Measurements from ENCODE around the gene ECM2. TPM values are rescaled to one million over a fixed set of nuclear protein-coding genes. Genes with fewer than 3 reads are reported as not detected.

Gene ECM2
- total and polyA plus RNA-seq, 2 donors = 1.3 to 3.5 TPM

DNA sequence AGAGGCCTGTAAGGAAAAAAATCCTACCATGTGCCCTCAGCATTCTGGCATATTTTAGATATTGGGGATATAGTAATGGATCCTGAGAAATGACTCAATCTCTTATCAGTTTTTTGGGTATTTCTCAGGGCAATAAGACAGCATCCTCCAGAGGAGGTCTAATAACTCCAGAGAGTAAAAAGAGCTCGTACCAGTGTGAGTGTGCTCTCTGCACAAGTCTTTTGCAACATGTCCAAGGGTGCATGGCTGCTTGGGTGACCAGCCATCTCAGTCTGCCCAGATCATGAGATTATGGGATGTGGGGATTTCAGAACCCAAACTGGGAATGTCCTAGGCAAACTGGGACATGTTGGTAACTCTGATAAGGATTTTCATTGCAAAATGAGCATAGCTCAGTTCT, 68.7 kb downstream of the ECM2 start:
- DNase-seq (ENCODE audit: low read depth in 6 of 9, low spot score in 9 of 9) = no peak
- H3K36me3 ChIP-seq (ENCODE audit: control insufficient read depth in 2 of 2, insufficient read depth in 2 of 2, low read length in 1 of 2) = no peaks in the 10 kb centered on the region
- 98% methylated on average over 1 of the region's 1 CpG for WGBS
- H3K27ac ChIP-seq (ENCODE audit: low read depth in 1 of 2, low read length in 1 of 2) = no peak overlapping the region
- H3K9me3 ChIP-seq (ENCODE audit: control insufficient read depth in 2 of 2, insufficient read depth in 1 of 2, low read length in 1 of 2) = no peaks in the 10 kb centered on the region
- H3K4me1 ChIP-seq (ENCODE audit: control insufficient read depth in 2 of 2, insufficient read depth in 2 of 2, low read length in 2 of 2) = no peaks in the 10 kb centered on the region
- no peak overlapping the region for H3K4me3 ChIP-seq (ENCODE audit: low read length in 2 of 2)
- H3K27me3 ChIP-seq (ENCODE audit: control insufficient read depth in 2 of 2, insufficient read depth in 1 of 2, low read length in 1 of 2) = no peaks in the 10 kb centered on the region

DNA sequence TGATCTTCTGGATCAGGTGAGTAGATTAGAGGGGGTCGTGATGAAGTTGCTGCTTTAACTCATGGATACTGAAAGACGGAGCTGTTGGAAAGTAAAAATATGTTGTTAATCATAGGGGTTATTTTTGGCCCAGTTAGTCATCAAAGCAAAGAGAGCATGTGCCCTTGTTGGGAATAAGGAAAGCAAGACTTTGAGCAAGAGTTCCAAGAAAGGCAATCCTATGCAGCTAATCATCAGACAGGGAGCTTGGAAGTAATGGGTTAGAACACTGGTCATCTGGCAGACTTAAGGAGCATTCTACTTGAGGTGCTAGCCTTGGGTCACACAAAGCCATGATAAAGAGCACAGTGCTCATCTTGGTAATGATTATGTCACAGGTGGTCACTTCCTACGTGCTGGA, 71.8 kb downstream of the ECM2 start:
- Histone ChIP-seq H3K4me1 (ENCODE audit: control insufficient read depth in 2 of 2, insufficient read depth in 2 of 2, low read length in 2 of 2) (no peaks in the 10 kb centered on the region), H3K36me3 (ENCODE audit: control insufficient read depth in 2 of 2, insufficient read depth in 2 of 2, low read length in 1 of 2) (no peaks in the 10 kb centered on the region), H3K4me3 (ENCODE audit: low read length in 2 of 2) (no peak overlapping the region), H3K27ac (ENCODE audit: low read depth in 1 of 2, low read length in 1 of 2) (no peak overlapping the region), H3K9me3 (ENCODE audit: control insufficient read depth in 2 of 2, insufficient read depth in 1 of 2, low read length in 1 of 2) (no peaks in the 10 kb centered on the region), H3K27me3 (ENCODE audit: control insufficient read depth in 2 of 2, insufficient read depth in 1 of 2, low read length in 1 of 2) (no peaks in the 10 kb centered on the region)
- DNase-seq (ENCODE audit: low read depth in 6 of 9, low spot score in 9 of 9) = no peak
- WGBS = 95% methylated on average over 3 of the region's 3 CpGs

DNA sequence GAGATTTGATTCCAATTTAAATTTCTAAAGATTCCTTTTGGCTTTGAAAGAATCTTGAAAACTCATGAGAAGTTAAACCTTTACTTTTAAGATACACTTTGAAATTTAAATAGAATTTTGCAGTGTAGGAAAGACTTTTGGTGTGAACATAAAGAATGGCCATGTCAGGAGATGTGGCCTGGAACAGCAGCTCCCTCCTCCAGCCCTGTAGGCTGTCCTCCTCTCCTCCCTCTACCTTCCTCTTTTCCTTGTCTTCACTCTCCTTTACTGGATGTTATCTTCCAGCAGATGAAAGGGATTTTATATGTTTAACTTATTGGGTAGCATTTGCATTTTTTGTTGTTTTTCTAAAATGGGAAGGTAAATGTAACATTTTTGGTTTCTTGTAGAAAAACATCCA, 72.4 kb downstream of the ECM2 start:
- Histone ChIP-seq H3K4me3 (ENCODE audit: low read length in 2 of 2) (no peak overlapping the region), H3K27me3 (ENCODE audit: control insufficient read depth in 2 of 2, insufficient read depth in 1 of 2, low read length in 1 of 2) (no peaks in the 10 kb centered on the region), H3K27ac (ENCODE audit: low read depth in 1 of 2, low read length in 1 of 2) (no peak overlapping the region), H3K9me3 (ENCODE audit: control insufficient read depth in 2 of 2, insufficient read depth in 1 of 2, low read length in 1 of 2) (no peaks in the 10 kb centered on the region), H3K36me3 (ENCODE audit: control insufficient read depth in 2 of 2, insufficient read depth in 2 of 2, low read length in 1 of 2) (no peaks in the 10 kb centered on the region), H3K4me1 (ENCODE audit: control insufficient read depth in 2 of 2, insufficient read depth in 2 of 2, low read length in 2 of 2) (no peaks in the 10 kb centered on the region)
- no peak for DNase-seq (ENCODE audit: low read depth in 6 of 9, low spot score in 9 of 9)

DNA sequence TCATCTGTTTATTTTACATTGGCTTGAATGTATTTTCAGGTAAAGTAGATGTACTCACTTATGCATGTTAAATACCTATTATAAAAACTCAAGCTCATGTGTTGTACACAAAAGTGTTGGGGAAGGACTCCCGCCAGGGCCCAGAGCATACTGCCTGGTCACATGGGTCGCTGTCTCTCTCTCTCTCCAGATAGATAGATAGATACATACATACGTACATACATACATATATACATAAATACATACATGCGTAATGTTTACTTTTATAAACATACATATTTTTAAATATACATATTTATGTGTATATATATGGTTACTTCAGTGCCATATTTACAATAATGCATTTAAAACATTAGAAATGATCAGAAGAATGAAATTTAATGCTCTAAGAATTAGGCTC, 78.2 kb downstream of the ECM2 start:
- Histone ChIP-seq H3K4me3 (ENCODE audit: low read length in 2 of 2) (no peak overlapping the region), H3K27ac (ENCODE audit: low read depth in 1 of 2, low read length in 1 of 2) (no peak overlapping the region), H3K36me3 (ENCODE audit: control insufficient read depth in 2 of 2, insufficient read depth in 2 of 2, low read length in 1 of 2) (no peaks in the 10 kb centered on the region), H3K27me3 (ENCODE audit: control insufficient read depth in 2 of 2, insufficient read depth in 1 of 2, low read length in 1 of 2) (no peaks in the 10 kb centered on the region), H3K9me3 (ENCODE audit: control insufficient read depth in 2 of 2, insufficient read depth in 1 of 2, low read length in 1 of 2) (no peaks in the 10 kb centered on the region), H3K4me1 (ENCODE audit: control insufficient read depth in 2 of 2, insufficient read depth in 2 of 2, low read length in 2 of 2) (no peaks in the 10 kb centered on the region)
- no peak for DNase-seq (ENCODE audit: low read depth in 6 of 9, low spot score in 9 of 9)
- WGBS = 99% methylated on average over 4 of the region's 4 CpGs

DNA sequence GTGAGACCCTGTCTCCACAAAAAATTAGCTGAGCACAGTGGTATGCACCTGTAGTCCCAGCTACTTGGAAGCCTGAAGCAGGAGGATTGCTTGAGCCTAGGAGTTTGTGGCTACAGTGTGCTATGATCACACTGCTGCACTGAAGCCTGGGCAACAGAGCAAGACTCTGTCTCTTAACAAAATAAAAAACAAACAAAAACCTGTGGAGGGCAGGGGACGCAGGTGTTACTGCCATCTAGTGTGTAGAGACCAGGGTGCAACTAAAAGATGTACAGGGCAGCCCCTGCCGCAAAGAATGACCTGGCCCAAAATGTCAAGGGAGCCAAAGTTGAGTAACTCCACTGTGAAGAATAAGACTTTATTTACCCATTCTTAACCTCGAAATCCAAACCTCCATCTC, 80.6 kb downstream of the ECM2 start:
- H3K27me3 ChIP-seq (ENCODE audit: control insufficient read depth in 2 of 2, insufficient read depth in 1 of 2, low read length in 1 of 2) = no peaks in the 10 kb centered on the region

DNA sequence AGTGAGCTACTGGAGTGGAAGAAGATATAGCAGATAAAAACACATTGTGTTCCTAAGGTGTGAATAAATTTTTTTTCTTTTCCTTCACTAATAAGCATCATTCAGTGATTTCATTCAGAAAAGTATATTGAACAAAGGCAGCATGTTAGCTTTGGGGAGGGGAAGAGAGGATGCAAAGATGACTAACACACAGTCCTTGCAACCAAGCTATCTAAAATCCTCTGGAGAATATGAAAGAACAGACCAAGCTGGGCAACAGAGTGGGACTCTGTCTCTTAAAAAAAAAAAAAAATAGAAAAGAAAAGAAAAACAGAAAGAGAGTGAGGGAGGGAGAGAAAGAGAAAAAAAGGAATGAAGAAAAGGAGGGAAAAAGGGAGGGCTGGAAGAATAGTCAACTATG, 89.3 kb downstream of the ECM2 start:
- Histone ChIP-seq H3K4me1 (ENCODE audit: control insufficient read depth in 2 of 2, insufficient read depth in 2 of 2, low read length in 2 of 2) (no peaks in the 10 kb centered on the region), H3K36me3 (ENCODE audit: control insufficient read depth in 2 of 2, insufficient read depth in 2 of 2, low read length in 1 of 2) (no peaks in the 10 kb centered on the region), H3K27me3 (ENCODE audit: control insufficient read depth in 2 of 2, insufficient read depth in 1 of 2, low read length in 1 of 2) (no peaks in the 10 kb centered on the region), H3K9me3 (ENCODE audit: control insufficient read depth in 2 of 2, insufficient read depth in 1 of 2, low read length in 1 of 2) (no peaks in the 10 kb centered on the region), H3K27ac (ENCODE audit: low read depth in 1 of 2, low read length in 1 of 2) (no peak overlapping the region), H3K4me3 (ENCODE audit: low read length in 2 of 2) (no peak overlapping the region)
- DNase-seq (ENCODE audit: low read depth in 6 of 9, low spot score in 9 of 9) = no peak

More for the DNA sequence above, 80.6 kb downstream of the ECM2 start:
- peak in 3 of 9 donors; percentile 4 to 18 (median 8) for DNase-seq (ENCODE audit: low read depth in 6 of 9, low spot score in 9 of 9)
- H3K4me3 ChIP-seq (ENCODE audit: low read length in 2 of 2) = no peak overlapping the region
- no peaks in the 10 kb centered on the region for H3K36me3 ChIP-seq (ENCODE audit: control insufficient read depth in 2 of 2, insufficient read depth in 2 of 2, low read length in 1 of 2)
- WGBS = 94% methylated on average over 3 of the region's 3 CpGs
- H3K27ac ChIP-seq (ENCODE audit: low read depth in 1 of 2, low read length in 1 of 2) = no peak overlapping the region
- H3K4me1 ChIP-seq (ENCODE audit: control insufficient read depth in 2 of 2, insufficient read depth in 2 of 2, low read length in 2 of 2) = no peaks in the 10 kb centered on the region
- H3K9me3 ChIP-seq (ENCODE audit: control insufficient read depth in 2 of 2, insufficient read depth in 1 of 2, low read length in 1 of 2) = no peaks in the 10 kb centered on the region

Other genes starting within 250 kb of the ECM2 start
- gene IARS1, start 242.3 kb downstream of the ECM2 start, total RNA-seq = 83.9 TPM
- gene IARS1, start 242.3 kb downstream of the ECM2 start, polyA plus RNA-seq = 30.8 TPM
- 30.7 TPM for gene NOL8, start 210.6 kb downstream of the ECM2 start, total RNA-seq
- 51.3 TPM for gene NOL8, start 210.6 kb downstream of the ECM2 start, polyA plus RNA-seq
- 13.8 TPM for gene CENPP, start 210.0 kb downstream of the ECM2 start, total RNA-seq
- 3.9 TPM for gene CENPP, start 210.0 kb downstream of the ECM2 start, polyA plus RNA-seq
- 10.1 TPM for gene OGN, start 131.4 kb downstream of the ECM2 start, total RNA-seq
- 3.4 TPM for gene OGN, start 131.4 kb downstream of the ECM2 start, polyA plus RNA-seq
- 0.61 TPM for gene OMD, start 111.5 kb downstream of the ECM2 start, total RNA-seq
- 1.3 TPM for gene OMD, start 111.5 kb downstream of the ECM2 start, polyA plus RNA-seq
- 9.8 TPM for gene ASPN, start 53.5 kb downstream of the ECM2 start, total RNA-seq
- 3.9 TPM for gene ASPN, start 53.5 kb downstream of the ECM2 start, polyA plus RNA-seq
- gene IPPK, start 134.1 kb upstream of the ECM2 start, total RNA-seq = 5.7 TPM
- 10.5 TPM for gene IPPK, start 134.1 kb upstream of the ECM2 start, polyA plus RNA-seq
- gene BICD2, start 228.8 kb upstream of the ECM2 start, total RNA-seq = 17.4 TPM
- 16.8 TPM for gene BICD2, start 228.8 kb upstream of the ECM2 start, polyA plus RNA-seq